A549 treated with CORT108297 at 1 μM for 4 hours (cell line): ENCODE results near the gene FOXP4. TPM values are rescaled to one million over a fixed set of nuclear protein-coding genes. Genes with fewer than 3 reads are reported as not detected.

Source experiments
- total RNA-seq: library from RNA; stranded (reverse); fragments of 200-300 nt; extraction: Qiagen RNA extraction; gene quantifications from 5 replicates; pipeline ENCODE4 v1.2.3, GENCODE V29; 2022

FOXP4 gene, protein sequence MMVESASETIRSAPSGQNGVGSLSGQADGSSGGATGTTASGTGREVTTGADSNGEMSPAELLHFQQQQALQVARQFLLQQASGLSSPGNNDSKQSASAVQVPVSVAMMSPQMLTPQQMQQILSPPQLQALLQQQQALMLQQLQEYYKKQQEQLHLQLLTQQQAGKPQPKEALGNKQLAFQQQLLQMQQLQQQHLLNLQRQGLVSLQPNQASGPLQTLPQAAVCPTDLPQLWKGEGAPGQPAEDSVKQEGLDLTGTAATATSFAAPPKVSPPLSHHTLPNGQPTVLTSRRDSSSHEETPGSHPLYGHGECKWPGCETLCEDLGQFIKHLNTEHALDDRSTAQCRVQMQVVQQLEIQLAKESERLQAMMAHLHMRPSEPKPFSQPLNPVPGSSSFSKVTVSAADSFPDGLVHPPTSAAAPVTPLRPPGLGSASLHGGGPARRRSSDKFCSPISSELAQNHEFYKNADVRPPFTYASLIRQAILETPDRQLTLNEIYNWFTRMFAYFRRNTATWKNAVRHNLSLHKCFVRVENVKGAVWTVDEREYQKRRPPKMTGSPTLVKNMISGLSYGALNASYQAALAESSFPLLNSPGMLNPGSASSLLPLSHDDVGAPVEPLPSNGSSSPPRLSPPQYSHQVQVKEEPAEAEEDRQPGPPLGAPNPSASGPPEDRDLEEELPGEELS
- 17.4 to 26.3 TPM (median 24.9 TPM) in 5 replicates for total RNA-seq

GRCh38 chr6:41545703-41546474 lies at the start of gene FOXP4:
Gene FOXP4, plus strand, starts transcription at chr6:41546381. Its CDS starts 19,380 bp downstream, at chr6:41565761.

GRCh38 chr6:41638002-41638934 lies 92.1 kb downstream of the FOXP4 start, which contains the start of gene MDFI:
Gene MDFI, plus strand, starts transcription at chr6:41638468. Its CDS starts 282 bp downstream, at chr6:41638750.

Other genes with a start within 250 kb of the FOXP4 start
- not detected in 5 replicates for gene NCR2, start 210.8 kb upstream of the FOXP4 start, total RNA-seq
- gene MDFI, start 92.1 kb downstream of the FOXP4 start, total RNA-seq: 0.48 to 0.95 TPM (median 0.76 TPM) in 5 replicates
- 4.3 to 7.6 TPM (median 6.2 TPM) in 5 replicates for gene TFEB, start 189.2 kb downstream of the FOXP4 start, total RNA-seq
- 0.09 TPM in 1 of 5 replicates, not detected in the others for gene PGC, start 201.0 kb downstream of the FOXP4 start, total RNA-seq
- 1.9 to 3.3 TPM (median 2.8 TPM) in 5 replicates for gene FRS3, start 233.5 kb downstream of the FOXP4 start, total RNA-seq
- gene PRICKLE4, start 234.4 kb downstream of the FOXP4 start, total RNA-seq: 0.75 to 0.96 TPM (median 0.83 TPM) in 5 replicates
- gene TOMM6, start 241.3 kb downstream of the FOXP4 start, total RNA-seq: 279 to 319 TPM (median 301 TPM) in 5 replicates